Transverse colon (tissue), 4 donors: ENCODE data around the gene BPIFB2.

ENCODE experiments used
- POLR2A ChIP-seq: fragments of 450-650 bp; IDR thresholded peaks from one replicate; pipeline ENCODE4 v1.6.1; 2016; ENCODE audit warnings: antibody characterized with exemption, mild to moderate bottlenecking, moderate library complexity
- POLR2AphosphoS5 ChIP-seq, 3 donors: sonication (generic); formaldehyde crosslinking; IDR thresholded peaks; one replicate each; pipeline ENCODE4 v1.6.1; 2016; ENCODE audit warnings: antibody characterized with exemption in 3 of 3
- TF ChIP-seq, protein P1 (sequence below), 5 experiments: fragments of 200-600 bp in 3 of 5; fragments of 450-650 bp in 2 of 5; sonication (generic) in 3 of 5; IDR thresholded peaks; 1 replicate in 2 of 5; 2 replicates in 3 of 5; pipeline ENCODE4 v1.5.1; 2016 to 2017; ENCODE audit warnings: antibody characterized with exemption in 5 of 5, inconsistent platforms in 3 of 5, mild to moderate bottlenecking in 2 of 5, moderate library complexity in 1 of 5

DNA sequence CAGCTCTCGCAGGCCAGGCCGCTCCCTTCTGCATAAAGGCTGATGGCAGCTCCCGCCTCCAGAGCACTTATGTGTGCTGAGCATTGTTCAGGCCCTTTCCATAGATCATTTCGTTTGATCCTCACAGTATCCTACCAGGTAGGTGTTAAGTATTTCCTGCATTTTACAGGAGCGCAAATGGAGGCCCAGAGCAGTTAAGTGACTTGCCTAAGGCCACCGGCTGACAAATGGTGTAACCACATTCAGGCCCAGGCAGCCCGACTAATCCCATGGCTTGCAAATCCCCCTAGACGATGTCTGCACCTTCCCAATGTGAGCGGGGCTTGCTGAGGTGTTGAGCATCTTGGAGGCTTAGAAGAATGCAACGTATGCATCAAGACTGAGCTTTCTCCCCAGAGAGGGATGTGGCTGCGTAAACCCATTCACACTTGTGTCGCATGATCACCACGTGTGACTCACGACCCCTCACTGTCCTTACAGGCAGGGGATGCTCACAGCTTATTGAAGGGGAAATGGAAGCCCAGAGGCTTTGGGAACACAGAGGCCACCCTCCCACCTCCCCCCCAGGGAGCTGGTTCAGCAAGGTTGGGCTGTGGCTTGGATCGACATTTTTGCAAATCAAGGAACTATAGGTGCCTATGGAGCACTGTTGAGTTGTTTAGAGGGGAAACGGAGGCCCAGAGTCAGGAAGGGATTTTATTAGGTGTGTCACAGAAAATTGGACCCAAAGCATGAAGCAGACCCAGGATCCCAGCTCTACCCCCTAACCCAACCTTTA, 7.0 kb downstream of the BPIFB2 start:
- TF ChIP-seq POLR2A, result no peak
- TF ChIP-seq, protein P1, sequence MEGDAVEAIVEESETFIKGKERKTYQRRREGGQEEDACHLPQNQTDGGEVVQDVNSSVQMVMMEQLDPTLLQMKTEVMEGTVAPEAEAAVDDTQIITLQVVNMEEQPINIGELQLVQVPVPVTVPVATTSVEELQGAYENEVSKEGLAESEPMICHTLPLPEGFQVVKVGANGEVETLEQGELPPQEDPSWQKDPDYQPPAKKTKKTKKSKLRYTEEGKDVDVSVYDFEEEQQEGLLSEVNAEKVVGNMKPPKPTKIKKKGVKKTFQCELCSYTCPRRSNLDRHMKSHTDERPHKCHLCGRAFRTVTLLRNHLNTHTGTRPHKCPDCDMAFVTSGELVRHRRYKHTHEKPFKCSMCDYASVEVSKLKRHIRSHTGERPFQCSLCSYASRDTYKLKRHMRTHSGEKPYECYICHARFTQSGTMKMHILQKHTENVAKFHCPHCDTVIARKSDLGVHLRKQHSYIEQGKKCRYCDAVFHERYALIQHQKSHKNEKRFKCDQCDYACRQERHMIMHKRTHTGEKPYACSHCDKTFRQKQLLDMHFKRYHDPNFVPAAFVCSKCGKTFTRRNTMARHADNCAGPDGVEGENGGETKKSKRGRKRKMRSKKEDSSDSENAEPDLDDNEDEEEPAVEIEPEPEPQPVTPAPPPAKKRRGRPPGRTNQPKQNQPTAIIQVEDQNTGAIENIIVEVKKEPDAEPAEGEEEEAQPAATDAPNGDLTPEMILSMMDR (IDR thresholded peaks at IDR 0.05), result no peak
- TF ChIP-seq POLR2AphosphoS5 (IDR thresholded peaks at IDR 0.05), result no peak
